ENCODE data around the gene YPEL2.

YPEL2 gene

GRCh38 chr17:59401725-59402124, 70.3 kb downstream of the YPEL2 start:
- TF ChIP-seq CTCF (IDR thresholded peaks at IDR 0.05; ENCODE audit: insufficient read depth, missing control alignments), result no peak
- no peak for DNase-seq (ENCODE audit: insufficient read length, low spot score)
- FAIRE-seq, result no peak

GRCh38 chr17:59402760-59403159, 71.3 kb downstream of the YPEL2 start:
- no peak for TF ChIP-seq CTCF (IDR thresholded peaks at IDR 0.05; ENCODE audit: insufficient read depth, missing control alignments)
- FAIRE-seq (no peak), DNase-seq (ENCODE audit: insufficient read length, low spot score) (no peak)

GRCh38 chr17:59404471-59404870, 73.0 kb downstream of the YPEL2 start:
- TF ChIP-seq CTCF (IDR thresholded peaks at IDR 0.05; ENCODE audit: insufficient read depth, missing control alignments), result no peak

GRCh38 chr17:59405944-59406705, 74.7 kb downstream of the YPEL2 start:
- TF ChIP-seq CTCF (IDR thresholded peaks at IDR 0.05; ENCODE audit: insufficient read depth, missing control alignments), result no peak
- FAIRE-seq (no peak), DNase-seq (ENCODE audit: insufficient read length, low spot score) (no peak)

More at GRCh38 chr17:59404471-59404870, 73.0 kb downstream of the YPEL2 start:
- DNase-seq (ENCODE audit: insufficient read length, low spot score) (no peak), FAIRE-seq (no peak)

- no peak for FAIRE-seq
- TF ChIP-seq CTCF (IDR thresholded peaks at IDR 0.05; ENCODE audit: insufficient read depth, missing control alignments), result no peak
- no peak for DNase-seq (ENCODE audit: insufficient read length, low spot score)
Observed at GRCh38 chr17:59406808-59407381, 75.4 kb downstream of the YPEL2 start.

GRCh38 chr17:59409336-59410048, 78.0 kb downstream of the YPEL2 start:
- FAIRE-seq, result no peak
- no peak for TF ChIP-seq CTCF (IDR thresholded peaks at IDR 0.05; ENCODE audit: insufficient read depth, missing control alignments)
- DNase-seq (ENCODE audit: insufficient read length, low spot score), result no peak

All from D721Med (cell line).